Calu3 (cell line): ENCODE measurements around the gene ATP6AP2. TPM values are rescaled to one million over a fixed set of nuclear protein-coding genes. Genes with fewer than 3 reads are reported as not detected.

Source experiments
- BruUV-seq: library from RNA; stranded (reverse); fragments of 400-500 nt; replicated peaks from 2 replicates; lab custom pipeline; 2021; lab: Mats Ljungman, UMichigan
- CTCF ChIA-PET: fragments of 300-600 bp; sonication (Branson Sonifier 250); formaldehyde crosslinking; loops from one replicate; lab custom pipeline; 2022; ENCODE audit warnings: antibody characterized with exemption; lab: Charles Lee
- DNase-seq: peaks from one replicate; pipeline ENCODE4 v3.0.0; 2022
- H3K27ac Mint-ChIP-seq: one replicate; pipeline ENCODE4 v1.8.0; 2022; ENCODE audit warnings: mixed read lengths; ENCODE audit not compliant: unreplicated experiment
- H3K27me3 Mint-ChIP-seq: one replicate; pipeline ENCODE4 v1.8.0; 2022; ENCODE audit warnings: mixed read lengths; ENCODE audit not compliant: unreplicated experiment
- H3K36me3 Mint-ChIP-seq: one replicate; pipeline ENCODE4 v1.8.0; 2022; ENCODE audit warnings: mild to moderate bottlenecking, moderate library complexity, mixed read lengths; ENCODE audit not compliant: insufficient read depth, unreplicated experiment
- H3K4me1 Mint-ChIP-seq: one replicate; pipeline ENCODE4 v1.8.0; 2022; ENCODE audit warnings: mild to moderate bottlenecking, low read depth, mixed read lengths; ENCODE audit not compliant: unreplicated experiment
- H3K4me3 Mint-ChIP-seq: one replicate; pipeline ENCODE4 v1.8.0; 2022; ENCODE audit warnings: mild to moderate bottlenecking, low read depth, moderate library complexity, mixed read lengths; ENCODE audit not compliant: unreplicated experiment
- H3K9me3 Mint-ChIP-seq: one replicate; pipeline ENCODE4 v1.8.0; 2022; ENCODE audit warnings: low read depth, mixed read lengths; ENCODE audit not compliant: unreplicated experiment
- intact Hi-C: fragments of 100-400 bp; cut with micrococcal nuclease; formaldehyde crosslinking; loops from one replicate; pipeline ENCODE4 v1.10.0; 2022; ENCODE audit not compliant: unreplicated experiment
- total RNA-seq: library from RNA; stranded (reverse); gene quantifications from 2 replicates; pipeline ENCODE4 v1.2.3, GENCODE V29; 2022
- TF ChIP-seq, protein P1 (sequence below): fragments of 200-600 bp; IDR thresholded peaks from one replicate; pipeline ENCODE4 v1.8.0; 2022; ENCODE audit warnings: antibody characterized with exemption; ENCODE audit not compliant: unreplicated experiment

Gene ATP6AP2
- total RNA-seq, 1 experiment from 2014 or later, result 167 TPM

DNA sequence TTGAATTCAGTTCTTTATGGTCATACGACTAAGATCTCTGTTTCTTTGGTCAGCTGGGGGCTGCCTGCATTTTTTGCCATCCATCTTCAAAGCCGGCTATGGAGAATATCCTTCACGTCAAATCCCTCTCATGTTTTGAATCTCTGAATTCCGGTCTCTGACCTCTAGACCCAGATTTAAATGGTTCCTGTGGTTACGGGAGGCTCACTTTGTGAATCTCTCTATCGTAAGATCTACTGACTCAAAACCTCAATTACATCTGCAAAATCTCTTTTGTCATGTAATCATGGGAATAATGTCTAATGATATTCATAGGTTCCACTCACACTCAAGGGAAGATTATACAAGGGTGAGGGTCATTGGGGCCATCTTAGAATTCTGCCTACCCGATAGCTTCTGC lies 36.8 kb downstream of the ATP6AP2 start:
- H3K36me3 Mint-ChIP-seq, result no peaks in the 10 kb centered on the region
- no peaks in the 10 kb centered on the region for H3K27me3 Mint-ChIP-seq
- intact Hi-C loops, result no loop called here
- H3K4me1 Mint-ChIP-seq, result no peaks in the 10 kb centered on the region
- TF ChIP-seq, protein P1, sequence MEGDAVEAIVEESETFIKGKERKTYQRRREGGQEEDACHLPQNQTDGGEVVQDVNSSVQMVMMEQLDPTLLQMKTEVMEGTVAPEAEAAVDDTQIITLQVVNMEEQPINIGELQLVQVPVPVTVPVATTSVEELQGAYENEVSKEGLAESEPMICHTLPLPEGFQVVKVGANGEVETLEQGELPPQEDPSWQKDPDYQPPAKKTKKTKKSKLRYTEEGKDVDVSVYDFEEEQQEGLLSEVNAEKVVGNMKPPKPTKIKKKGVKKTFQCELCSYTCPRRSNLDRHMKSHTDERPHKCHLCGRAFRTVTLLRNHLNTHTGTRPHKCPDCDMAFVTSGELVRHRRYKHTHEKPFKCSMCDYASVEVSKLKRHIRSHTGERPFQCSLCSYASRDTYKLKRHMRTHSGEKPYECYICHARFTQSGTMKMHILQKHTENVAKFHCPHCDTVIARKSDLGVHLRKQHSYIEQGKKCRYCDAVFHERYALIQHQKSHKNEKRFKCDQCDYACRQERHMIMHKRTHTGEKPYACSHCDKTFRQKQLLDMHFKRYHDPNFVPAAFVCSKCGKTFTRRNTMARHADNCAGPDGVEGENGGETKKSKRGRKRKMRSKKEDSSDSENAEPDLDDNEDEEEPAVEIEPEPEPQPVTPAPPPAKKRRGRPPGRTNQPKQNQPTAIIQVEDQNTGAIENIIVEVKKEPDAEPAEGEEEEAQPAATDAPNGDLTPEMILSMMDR, result no peak
- no peak overlapping the region for H3K4me3 Mint-ChIP-seq
- no peak overlapping the region for H3K27ac Mint-ChIP-seq
- H3K9me3 Mint-ChIP-seq, result no peaks in the 10 kb centered on the region
- CTCF ChIA-PET, result no interaction called here
- no TSS peak for BruUV-seq
- no peak for DNase-seq

DNA sequence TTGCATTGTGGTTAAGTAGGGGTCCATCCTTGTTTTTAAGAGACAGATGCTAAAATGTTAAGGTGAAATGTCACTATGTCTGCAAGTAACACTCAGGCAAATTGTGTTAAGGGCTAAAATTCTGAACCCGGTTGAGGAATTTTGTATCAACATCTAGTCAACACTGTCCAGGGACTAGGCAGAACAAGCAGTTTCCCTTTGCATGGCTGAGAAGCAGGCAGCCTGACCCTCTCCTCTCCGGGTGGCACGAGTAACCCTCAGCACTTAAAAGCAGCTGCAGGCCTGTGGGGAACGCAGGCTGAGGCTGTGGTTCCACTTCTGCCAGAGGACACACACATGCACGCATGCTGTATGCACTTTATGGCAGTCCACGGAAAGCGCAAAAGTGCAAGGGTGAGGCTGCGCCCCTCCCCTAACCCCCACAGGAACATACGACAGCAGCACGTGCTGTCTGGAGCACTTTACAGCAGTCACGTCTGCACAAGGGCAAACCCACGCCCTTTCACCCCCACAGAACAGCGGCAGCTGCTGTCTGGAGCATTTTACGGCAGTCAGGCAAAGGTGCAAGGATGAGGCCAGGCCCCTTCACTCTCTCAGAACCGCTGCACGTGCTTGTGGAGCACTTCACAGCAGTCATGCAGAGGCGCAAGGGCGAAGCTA lies 41.8 kb downstream of the ATP6AP2 start:
- intact Hi-C loops, result no loop called here
- no TSS peak for BruUV-seq
- no peak for DNase-seq
- Mint-ChIP-seq H3K9me3 (no peaks in the 10 kb centered on the region), H3K4me1 (no peaks in the 10 kb centered on the region), H3K27me3 (no peaks in the 10 kb centered on the region), H3K27ac (no peak overlapping the region), H3K36me3 (no peaks in the 10 kb centered on the region), H3K4me3 (no peak overlapping the region)
- CTCF ChIA-PET, result no interaction called here
- TF ChIP-seq, protein P1, result no peak

DNA sequence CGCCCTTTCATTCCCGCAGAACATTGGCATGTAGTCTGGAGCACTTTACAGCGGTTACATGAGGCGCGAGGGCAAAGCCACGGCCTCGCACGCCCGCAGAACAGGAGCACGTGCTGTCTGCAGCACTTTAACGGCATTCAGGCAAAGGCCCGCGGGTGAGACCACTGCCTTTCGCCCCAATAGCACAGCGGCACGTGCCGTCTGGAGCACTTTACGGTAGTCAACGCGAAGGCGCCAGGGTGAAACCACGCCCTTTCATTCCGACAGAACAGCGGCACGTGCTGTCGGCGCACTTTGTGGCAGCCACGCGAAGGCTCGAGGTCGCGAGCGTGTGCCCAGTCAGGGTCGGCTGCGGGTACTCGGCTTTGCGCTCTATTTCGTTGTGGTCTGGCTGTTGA lies 42.4 kb downstream of the ATP6AP2 start, which contains the start of gene MPC1L:
Gene MPC1L, plus strand, starts transcription at position 290 of the 398 bp plus-strand sequence. CDS start 138 bp downstream, outside the sequence.
- H3K27me3 Mint-ChIP-seq, result no peaks in the 10 kb centered on the region
- no peak for DNase-seq
- no peaks in the 10 kb centered on the region for H3K4me1 Mint-ChIP-seq
- BruUV-seq, result no TSS peak
- intact Hi-C loops, result no loop called here
- CTCF ChIA-PET, result no interaction called here
- H3K27ac Mint-ChIP-seq, result no peak within 1 kb of the TSS
- TF ChIP-seq, protein P1, result no peak
- peaks cover 5% of the 10 kb centered on the region for H3K36me3 Mint-ChIP-seq
- H3K9me3 Mint-ChIP-seq, result no peaks in the 10 kb centered on the region
- H3K4me3 Mint-ChIP-seq, result no peak within 1 kb of the TSS

DNA sequence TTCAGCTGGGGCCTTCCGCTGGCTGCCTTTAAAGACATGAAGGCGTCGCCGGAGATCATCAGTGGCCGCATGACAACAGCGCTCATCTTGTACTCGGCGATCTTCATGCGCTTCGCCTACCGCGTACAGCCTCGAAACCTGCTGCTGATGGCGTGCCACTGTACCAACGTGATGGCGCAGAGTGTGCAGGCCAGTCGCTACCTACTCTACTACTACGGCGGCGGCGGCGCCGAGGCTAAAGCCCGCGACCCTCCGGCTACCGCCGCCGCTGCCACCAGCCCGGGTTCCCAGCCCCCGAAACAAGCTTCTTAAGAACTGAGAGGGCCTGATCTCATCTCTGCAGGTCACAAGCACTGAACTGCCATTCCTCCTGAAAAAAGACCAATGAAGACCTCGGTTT lies 42.9 kb downstream of the ATP6AP2 start:
- Mint-ChIP-seq H3K27ac (no peak overlapping the region), H3K4me1 (no peaks in the 10 kb centered on the region), H3K4me3 (no peak overlapping the region), H3K36me3 (peaks cover 8% of the 10 kb centered on the region), H3K27me3 (no peaks in the 10 kb centered on the region), H3K9me3 (no peaks in the 10 kb centered on the region)
- no TSS peak for BruUV-seq
- intact Hi-C loops, result no loop called here
- TF ChIP-seq, protein P1, result no peak
- DNase-seq, result no peak
- CTCF ChIA-PET, result no interaction called here
